Stimulated activated naive CD8-positive, alpha-beta T cell treated with anti-CD3 and anti-CD28 coated beads, Interleukin-15, Interleukin-2, amounts not matched to agents 100 ng/mL and 50 ng/mL, for 24 hours (primary cell): ENCODE data around the gene PPP2R3A.

Source experiments
- H3K27ac Mint-ChIP-seq: one replicate; pipeline ENCODE4 v1.8.0; 2021; ENCODE audit warnings: mild to moderate bottlenecking, mixed read lengths
- H3K27me3 Mint-ChIP-seq: one replicate; pipeline ENCODE4 v1.8.0; 2021; ENCODE audit warnings: mixed read lengths
- H3K36me3 Mint-ChIP-seq: one replicate; pipeline ENCODE4 v1.8.0; 2021; ENCODE audit warnings: low read depth, mixed read lengths
- H3K4me1 Mint-ChIP-seq: one replicate; pipeline ENCODE4 v1.8.0; 2021; ENCODE audit warnings: low read depth, mixed read lengths
- H3K4me3 Mint-ChIP-seq: one replicate; pipeline ENCODE4 v1.8.0; 2021; ENCODE audit warnings: mild to moderate bottlenecking, mixed read lengths
- H3K9me3 Mint-ChIP-seq: one replicate; pipeline ENCODE4 v1.8.0; 2021; ENCODE audit warnings: mixed read lengths

The PPP2R3A gene

DNA sequence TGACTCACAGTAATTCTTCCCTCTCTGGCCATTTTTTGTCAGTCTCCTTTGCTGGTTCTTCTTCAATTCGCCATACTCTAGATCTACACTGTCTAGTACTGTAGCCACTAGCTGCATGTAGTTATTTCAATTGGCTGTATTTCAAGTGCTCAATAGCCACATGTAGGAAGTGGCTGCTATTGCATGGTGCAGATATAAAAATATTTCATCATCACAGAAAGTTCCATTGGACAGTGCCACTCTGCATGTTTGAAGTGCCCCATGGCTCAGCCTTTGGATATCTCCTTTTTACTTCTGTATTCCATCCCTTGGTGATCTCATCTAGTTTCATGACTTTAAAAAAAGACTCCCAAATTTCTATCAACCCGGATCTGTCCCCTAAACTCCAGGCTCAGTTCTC lies 22.1 kb downstream of the PPP2R3A start:
- Mint-ChIP-seq H3K27ac (no peak overlapping the region), H3K4me3 (no peak overlapping the region), H3K9me3 (no peaks in the 10 kb centered on the region), H3K4me1 (peaks cover 11% of the 10 kb centered on the region), H3K36me3 (no peaks in the 10 kb centered on the region), H3K27me3 (peaks cover 10% of the 10 kb centered on the region)

DNA sequence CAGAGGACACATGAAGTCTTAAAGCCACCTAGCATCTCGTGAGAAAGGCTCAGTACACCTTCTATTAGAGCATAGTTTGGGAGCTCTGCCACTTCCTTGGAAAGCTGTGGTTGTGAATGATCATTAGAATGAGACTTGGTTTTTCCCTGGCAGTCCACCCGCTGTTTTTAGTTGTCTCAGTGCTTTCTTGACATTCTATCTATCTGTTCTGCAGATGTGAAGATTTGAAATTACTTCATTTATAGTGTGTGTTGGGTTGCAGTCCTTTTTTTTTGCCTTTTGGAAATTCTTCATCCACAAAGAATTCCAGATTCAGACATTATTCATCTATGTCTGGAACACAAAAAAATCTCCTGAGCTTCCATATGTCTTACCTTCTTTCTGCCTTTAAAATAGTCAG lies 23.7 kb downstream of the PPP2R3A start:
- Mint-ChIP-seq H3K4me1 (peaks cover 11% of the 10 kb centered on the region), H3K36me3 (no peaks in the 10 kb centered on the region), H3K27ac (no peak overlapping the region)

DNA sequence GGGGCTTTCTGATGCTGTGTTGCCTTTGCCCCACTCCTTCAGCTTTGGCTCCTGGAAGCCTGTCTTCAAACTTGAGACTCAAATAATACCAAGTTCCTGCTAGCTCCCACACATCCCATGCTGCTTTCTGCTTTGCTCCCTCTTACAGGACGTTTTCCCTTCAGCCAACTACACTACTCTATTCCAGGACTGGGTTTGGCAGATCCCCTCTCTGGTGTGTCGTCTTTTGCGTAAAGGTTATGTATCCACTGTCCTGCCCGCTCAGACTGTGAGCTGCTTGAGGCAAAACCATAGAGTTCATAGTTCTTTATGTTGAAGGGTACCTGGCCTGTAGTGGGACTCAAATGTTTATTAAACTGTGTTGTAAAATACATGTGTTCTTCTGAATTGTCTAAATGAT lies 25.4 kb downstream of the PPP2R3A start:
- Mint-ChIP-seq H3K4me1 (peaks cover 11% of the 10 kb centered on the region), H3K27ac (no peak overlapping the region), H3K36me3 (no peaks in the 10 kb centered on the region), H3K27me3 (peaks cover 6% of the 10 kb centered on the region), H3K4me3 (no peak overlapping the region), H3K9me3 (no peaks in the 10 kb centered on the region)

More for the DNA sequence above, 23.7 kb downstream of the PPP2R3A start:
- Mint-ChIP-seq H3K9me3 (no peaks in the 10 kb centered on the region), H3K4me3 (no peak overlapping the region), H3K27me3 (peaks cover 6% of the 10 kb centered on the region)

DNA sequence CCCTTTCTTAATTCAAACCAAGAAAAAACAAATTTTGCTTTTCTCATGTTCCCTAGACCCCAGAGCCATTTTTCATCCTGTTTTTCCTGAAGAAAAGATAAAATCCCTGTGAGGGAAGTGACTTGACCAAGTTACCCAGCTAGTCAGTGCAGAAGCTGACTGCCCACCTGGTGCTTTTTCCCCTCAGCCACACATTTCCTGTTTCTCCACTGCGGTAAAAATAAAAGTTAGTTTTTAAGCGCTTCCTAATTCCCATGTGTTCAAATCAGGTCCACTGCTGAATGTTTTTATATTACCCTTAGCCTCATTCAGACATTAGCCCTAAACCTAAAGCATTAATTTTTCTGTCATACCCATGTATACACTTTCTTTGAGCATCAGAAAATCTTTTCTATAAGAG lies 26.1 kb downstream of the PPP2R3A start:
- no peak overlapping the region for H3K4me3 Mint-ChIP-seq

DNA sequence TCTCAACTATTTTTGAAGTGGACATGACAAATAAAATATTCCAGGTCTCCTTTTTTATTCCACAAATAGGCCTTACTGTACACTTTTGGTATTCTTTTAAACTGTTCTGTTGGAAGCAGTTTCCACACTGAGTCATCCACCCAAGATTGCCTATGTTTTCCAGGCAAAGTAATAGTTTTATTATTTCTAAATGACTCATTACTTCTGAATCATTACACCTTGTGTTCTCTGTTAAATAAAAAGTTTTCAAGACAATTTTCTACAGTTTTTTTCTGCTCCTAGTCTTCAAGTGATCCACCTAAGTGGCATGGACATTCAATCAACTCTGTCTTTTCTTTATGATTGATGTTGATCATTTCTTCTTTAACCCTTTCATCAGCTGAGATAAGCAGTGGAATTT lies 26.5 kb downstream of the PPP2R3A start:
- Mint-ChIP-seq H3K36me3 (no peaks in the 10 kb centered on the region), H3K27me3 (peaks cover 6% of the 10 kb centered on the region), H3K9me3 (no peaks in the 10 kb centered on the region), H3K27ac (no peak overlapping the region), H3K4me3 (no peak overlapping the region), H3K4me1 (peaks cover 11% of the 10 kb centered on the region)

More for the DNA sequence above, 26.1 kb downstream of the PPP2R3A start:
- H3K4me1 Mint-ChIP-seq: peaks cover 11% of the 10 kb centered on the region
- no peak overlapping the region for H3K27ac Mint-ChIP-seq
- no peaks in the 10 kb centered on the region for H3K36me3 Mint-ChIP-seq
- H3K9me3 Mint-ChIP-seq: no peaks in the 10 kb centered on the region
- H3K27me3 Mint-ChIP-seq: peaks cover 6% of the 10 kb centered on the region

DNA sequence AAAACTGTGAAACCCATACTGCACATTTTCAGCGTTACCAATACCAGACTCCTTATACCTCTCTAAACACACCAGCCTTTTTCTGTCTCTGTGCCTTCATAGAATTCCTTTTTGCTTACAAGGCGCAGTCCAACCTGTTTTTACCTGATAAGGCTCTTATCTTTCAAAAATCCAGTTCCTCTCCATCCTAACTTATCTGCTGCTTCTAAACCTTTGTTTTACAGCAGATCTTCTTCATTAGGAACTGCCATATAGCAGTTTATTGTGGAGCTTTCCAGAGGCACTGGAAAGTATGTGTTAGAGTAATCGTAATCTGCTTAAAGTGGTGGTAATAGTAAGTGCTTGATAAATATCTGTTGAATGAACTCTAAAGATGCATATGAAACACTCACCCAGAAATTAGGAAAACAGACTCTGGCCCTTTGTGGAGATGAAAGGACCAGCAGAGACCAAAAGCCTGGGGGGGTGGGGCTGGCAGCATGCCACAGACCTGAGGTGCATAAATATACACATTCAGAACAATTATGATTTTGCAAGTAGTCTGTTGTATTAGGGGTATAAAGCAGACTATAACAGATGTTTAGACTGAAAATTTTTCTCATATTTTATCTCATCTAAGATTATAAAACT lies 29.3 kb downstream of the PPP2R3A start:
- Mint-ChIP-seq H3K4me3 (no peak overlapping the region), H3K36me3 (no peaks in the 10 kb centered on the region), H3K27ac (no peak overlapping the region), H3K9me3 (no peaks in the 10 kb centered on the region), H3K4me1 (peaks cover 11% of the 10 kb centered on the region), H3K27me3 (peaks cover 5% of the 10 kb centered on the region)

DNA sequence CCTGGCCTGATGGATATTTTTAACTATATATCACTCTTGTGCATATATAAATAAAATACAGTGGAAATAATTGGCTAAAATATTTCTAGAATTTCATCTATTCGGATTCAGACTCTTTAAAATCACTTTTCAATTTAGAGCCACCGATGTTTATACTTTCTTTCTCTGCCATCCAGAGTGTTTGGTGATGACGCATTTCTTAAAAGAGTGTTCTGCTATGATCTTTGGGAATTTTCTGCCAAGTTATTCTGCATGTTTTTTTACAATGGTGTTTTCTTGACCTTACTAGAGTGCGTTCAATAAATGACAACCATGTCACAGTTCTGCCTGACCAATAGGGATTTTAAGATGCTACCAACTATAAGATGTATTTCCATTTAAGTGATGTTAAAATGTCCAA lies 30.2 kb downstream of the PPP2R3A start:
- no peak overlapping the region for H3K27ac Mint-ChIP-seq
- H3K4me1 Mint-ChIP-seq: peaks cover 11% of the 10 kb centered on the region
- H3K27me3 Mint-ChIP-seq: peaks cover 13% of the 10 kb centered on the region
- H3K9me3 Mint-ChIP-seq: no peaks in the 10 kb centered on the region
- H3K36me3 Mint-ChIP-seq: no peaks in the 10 kb centered on the region
- H3K4me3 Mint-ChIP-seq: no peak overlapping the region

DNA sequence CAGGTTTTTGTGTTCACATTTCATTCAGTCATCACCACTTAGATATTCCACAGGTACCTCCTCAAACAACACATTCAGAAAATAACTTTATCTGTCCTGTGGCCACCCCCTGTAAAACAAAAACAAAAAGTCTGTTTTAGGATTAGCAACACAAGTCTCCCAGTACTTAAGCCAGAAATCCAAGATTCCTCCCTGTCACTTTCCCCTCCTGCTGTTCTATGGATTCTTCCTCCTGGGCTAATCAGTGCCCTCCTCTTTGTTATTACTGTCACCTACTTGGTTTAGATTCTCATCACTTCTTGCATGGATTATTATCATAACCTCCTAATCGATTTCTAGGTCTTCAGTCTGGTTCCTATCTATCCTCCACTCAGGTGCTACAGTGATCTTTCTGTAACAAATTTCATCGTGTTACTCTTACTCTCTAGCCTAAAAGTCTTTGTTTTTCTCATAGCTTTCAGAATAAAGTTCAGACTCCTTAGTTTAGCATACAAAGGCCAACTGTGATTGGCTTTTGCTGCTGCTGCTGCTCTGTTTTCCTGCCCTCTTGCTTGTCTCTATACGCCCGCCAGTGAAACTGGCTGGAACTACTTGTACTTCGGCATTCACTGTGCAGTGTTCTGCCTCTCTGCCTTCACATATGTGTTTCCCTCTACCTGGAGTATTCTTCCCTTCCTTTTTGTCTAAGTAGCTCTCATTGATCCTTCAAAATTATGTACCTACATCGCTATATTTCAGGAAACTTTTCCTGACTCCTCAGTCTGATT lies 32.2 kb downstream of the PPP2R3A start:
- Mint-ChIP-seq H3K36me3 (no peaks in the 10 kb centered on the region), H3K27ac (no peak overlapping the region), H3K27me3 (peaks cover 11% of the 10 kb centered on the region), H3K4me3 (no peak overlapping the region), H3K9me3 (no peaks in the 10 kb centered on the region), H3K4me1 (no peaks in the 10 kb centered on the region)

DNA sequence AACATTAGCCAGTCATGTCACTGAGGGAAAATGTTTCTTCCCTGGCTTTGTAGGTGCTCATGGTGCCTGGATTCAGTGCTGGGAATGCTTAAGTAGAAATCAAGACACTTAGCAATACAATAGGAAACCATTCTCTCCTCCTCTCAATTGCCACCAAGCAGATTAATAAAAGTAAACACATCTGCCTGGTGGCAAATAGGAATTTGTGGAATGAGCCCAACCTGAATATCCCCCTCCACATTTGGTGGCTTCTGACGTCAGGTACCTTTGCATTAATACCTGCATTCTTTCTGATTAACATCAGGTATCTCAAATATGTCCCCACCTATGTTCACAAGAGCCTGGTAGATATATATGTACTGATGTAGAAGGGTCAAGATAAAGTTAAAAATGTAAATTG lies 42.7 kb downstream of the PPP2R3A start:
- no peaks in the 10 kb centered on the region for H3K36me3 Mint-ChIP-seq
- H3K27me3 Mint-ChIP-seq: peaks cover 7% of the 10 kb centered on the region
- no peak overlapping the region for H3K4me3 Mint-ChIP-seq
- H3K4me1 Mint-ChIP-seq: no peaks in the 10 kb centered on the region
- H3K9me3 Mint-ChIP-seq: no peaks in the 10 kb centered on the region
- H3K27ac Mint-ChIP-seq: no peak overlapping the region

DNA sequence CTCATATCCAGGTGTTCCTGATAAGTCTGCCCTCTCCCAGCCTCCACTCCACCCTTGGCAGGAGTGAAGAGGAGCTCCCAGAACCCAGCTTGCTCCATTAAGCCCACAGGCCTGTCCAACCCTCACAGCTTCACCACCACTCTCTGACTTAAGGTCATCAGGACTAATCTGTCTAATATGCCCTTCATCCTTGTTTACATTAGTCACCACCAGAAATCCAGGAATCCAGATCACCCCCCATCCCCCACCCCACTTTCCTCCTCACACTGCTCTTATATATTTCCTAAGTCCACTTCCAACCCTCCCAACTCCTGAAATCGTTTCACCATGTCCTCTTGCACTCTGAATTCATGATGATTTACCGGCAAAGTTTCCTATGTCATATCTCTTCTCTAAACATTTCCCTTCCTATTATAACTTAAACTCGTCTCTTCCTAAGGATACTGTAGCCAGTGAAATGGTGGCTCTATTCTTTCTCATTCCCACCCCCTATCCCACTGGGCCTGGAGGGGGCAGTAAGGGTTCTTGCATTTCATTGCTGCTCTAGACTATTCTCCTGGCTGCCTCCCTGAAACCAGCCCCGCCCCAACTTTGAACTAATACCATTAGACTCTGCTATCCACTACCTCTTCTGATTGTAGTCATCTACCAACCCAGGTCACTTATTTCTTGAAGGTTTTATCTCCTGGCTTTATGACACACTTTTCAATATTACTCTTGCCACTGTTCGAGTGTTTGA lies 43.4 kb downstream of the PPP2R3A start:
- Mint-ChIP-seq H3K27me3 (peaks cover 7% of the 10 kb centered on the region), H3K4me3 (no peak overlapping the region), H3K4me1 (no peaks in the 10 kb centered on the region), H3K9me3 (no peaks in the 10 kb centered on the region), H3K36me3 (no peaks in the 10 kb centered on the region), H3K27ac (no peak overlapping the region)

DNA sequence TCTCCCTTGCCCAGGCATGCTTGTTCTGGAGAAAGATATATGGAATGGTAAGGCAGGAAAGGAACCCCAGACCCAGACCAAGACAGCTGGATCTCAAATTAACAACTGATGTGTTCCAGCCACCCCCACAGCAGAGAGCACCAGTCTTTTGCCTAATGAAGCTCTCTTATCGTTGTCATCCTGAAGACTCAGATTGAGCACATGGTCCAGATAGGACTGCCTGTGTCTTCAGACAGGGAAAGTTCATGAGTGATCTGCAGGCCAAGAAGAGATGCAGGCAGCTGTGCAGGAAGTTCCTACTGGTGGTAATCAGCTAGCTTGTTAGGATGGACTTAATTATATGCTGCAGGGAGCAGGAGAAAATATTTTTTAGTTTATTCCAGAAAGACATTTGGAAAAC lies 53.3 kb downstream of the PPP2R3A start:
- H3K4me1 Mint-ChIP-seq: no peaks in the 10 kb centered on the region
- peaks cover 6% of the 10 kb centered on the region for H3K9me3 Mint-ChIP-seq
- no peaks in the 10 kb centered on the region for H3K36me3 Mint-ChIP-seq
- peaks cover 34% of the 10 kb centered on the region for H3K27me3 Mint-ChIP-seq
- no peak overlapping the region for H3K27ac Mint-ChIP-seq
- no peak overlapping the region for H3K4me3 Mint-ChIP-seq

DNA sequence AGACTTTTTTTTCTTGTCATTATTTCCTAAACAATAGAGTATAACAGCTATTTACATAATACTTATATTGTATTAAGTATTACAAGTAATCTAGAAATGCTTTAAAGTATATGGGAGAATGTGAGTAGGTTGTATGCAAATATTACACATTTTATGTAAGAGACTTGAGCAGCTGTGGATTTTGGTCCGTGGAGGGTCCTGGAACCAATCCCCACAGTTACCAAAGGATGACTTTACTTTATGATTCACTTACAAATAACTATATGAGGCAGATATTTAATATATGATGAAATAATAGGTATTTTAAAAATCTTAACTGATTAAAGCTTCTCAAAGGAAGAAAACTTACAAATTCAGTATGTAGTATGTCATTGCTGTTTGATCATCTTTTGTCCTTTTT lies 56.3 kb downstream of the PPP2R3A start:
- H3K4me3 Mint-ChIP-seq: no peak overlapping the region
- H3K4me1 Mint-ChIP-seq: no peaks in the 10 kb centered on the region

DNA sequence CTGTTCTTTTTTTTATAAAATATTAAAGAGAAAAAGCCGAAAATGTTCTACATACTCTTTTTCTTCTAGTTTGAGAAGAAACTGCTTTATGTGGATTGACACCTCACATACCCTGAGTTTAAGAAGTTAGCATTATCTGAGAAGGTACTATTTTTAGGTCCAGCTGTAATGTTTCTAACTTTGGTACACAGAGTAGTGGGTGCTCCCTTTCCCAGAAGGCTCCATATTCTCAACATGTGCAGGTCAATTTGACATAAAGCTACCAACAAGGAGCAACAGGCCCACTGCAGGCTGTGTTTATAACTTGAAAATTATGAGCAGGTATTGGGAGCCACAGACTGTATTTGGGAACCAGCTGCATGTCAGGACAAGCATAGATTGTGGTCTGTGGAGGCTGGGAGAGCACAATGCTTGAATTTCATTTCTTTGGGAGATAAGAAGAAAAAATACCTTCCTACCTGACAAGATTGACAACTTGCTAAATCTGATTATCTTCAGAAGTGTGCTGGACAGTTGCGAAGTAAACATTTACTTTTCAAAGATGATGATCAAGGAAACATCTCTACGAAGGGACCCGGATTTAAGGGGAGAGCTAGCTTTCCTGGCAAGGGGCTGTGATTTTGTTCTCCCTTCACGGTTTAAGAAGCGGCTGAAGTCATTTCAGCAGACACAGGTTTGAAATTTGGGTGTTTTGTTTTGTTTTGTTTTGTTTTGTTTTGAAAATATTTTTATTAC lies 57.2 kb downstream of the PPP2R3A start:
- Mint-ChIP-seq H3K27ac (no peak overlapping the region), H3K36me3 (no peaks in the 10 kb centered on the region), H3K9me3 (no peaks in the 10 kb centered on the region), H3K27me3 (peaks cover 31% of the 10 kb centered on the region), H3K4me3 (no peak overlapping the region), H3K4me1 (no peaks in the 10 kb centered on the region)

More for the DNA sequence above, 56.3 kb downstream of the PPP2R3A start:
- Mint-ChIP-seq H3K36me3 (no peaks in the 10 kb centered on the region), H3K27ac (no peak overlapping the region), H3K9me3 (no peaks in the 10 kb centered on the region), H3K27me3 (peaks cover 31% of the 10 kb centered on the region)

DNA sequence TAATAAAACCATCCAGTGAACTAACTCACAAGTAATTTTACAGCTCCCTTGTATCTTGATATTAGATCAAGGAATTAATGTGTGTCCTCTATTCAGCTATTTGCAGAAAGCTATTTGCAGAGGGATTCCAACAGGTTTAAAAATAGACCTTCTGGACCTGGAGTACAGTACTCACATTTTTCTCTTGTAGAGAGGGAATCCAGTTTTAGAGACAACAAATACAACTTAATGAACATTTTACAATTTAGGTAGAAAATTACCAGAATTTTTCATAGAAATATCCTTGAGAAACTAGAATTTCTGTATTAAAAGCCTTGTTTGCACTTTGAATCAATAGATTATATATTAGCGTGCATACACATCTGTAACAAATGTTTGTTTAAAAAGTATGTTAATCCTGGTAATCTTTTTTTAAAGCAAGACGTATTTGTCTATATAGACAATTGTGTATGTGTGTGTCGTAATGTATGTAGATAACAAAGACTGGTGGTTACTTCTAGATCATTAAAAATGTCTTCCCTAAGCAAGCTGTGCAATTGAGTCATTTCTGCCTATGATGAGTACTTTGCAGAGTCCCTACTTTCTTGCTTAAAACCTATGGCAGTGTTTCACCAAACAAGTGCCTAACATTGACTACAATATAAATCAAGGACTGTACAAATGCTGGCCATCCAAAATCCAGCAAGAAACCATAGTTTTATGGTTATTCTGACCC lies 57.9 kb downstream of the PPP2R3A start:
- no peaks in the 10 kb centered on the region for H3K9me3 Mint-ChIP-seq
- no peak overlapping the region for H3K4me3 Mint-ChIP-seq
- no peaks in the 10 kb centered on the region for H3K4me1 Mint-ChIP-seq
- no peak overlapping the region for H3K27ac Mint-ChIP-seq
- no peaks in the 10 kb centered on the region for H3K36me3 Mint-ChIP-seq
- peaks cover 31% of the 10 kb centered on the region for H3K27me3 Mint-ChIP-seq
